ENCODE data around the gene KCNAB2.

Gene KCNAB2

GRCh38 chr1:6092211-6092610, 46.5 kb downstream of the KCNAB2 start:
- H3K79me2 ChIP-seq (ENCODE audit: low read length): no peaks in the 10 kb centered on the region
- no peak overlapping the region for H2AFZ ChIP-seq (ENCODE audit: low read depth, low read length)
- TF ChIP-seq EZH2phosphoT487 (IDR thresholded peaks at IDR 0.05; ENCODE audit: low read depth) (no peak), CTCF (IDR thresholded peaks at IDR 0.05; ENCODE audit: low read depth, low read length) (no peak)
- no peaks in the 10 kb centered on the region for H3K27me3 ChIP-seq (ENCODE audit: low read depth, low read length)
- no peaks in the 10 kb centered on the region for H3K36me3 ChIP-seq (replicated peaks; ENCODE audit: low read depth, low read length)
- no peaks in the 10 kb centered on the region for H3K9me3 ChIP-seq (ENCODE audit: insufficient read depth, low read length)
- H4K20me1 ChIP-seq (ENCODE audit: insufficient read depth, low read length): no peaks in the 10 kb centered on the region
- no peak overlapping the region for H3K27ac ChIP-seq (ENCODE audit: low read length)
- H3K4me1 ChIP-seq (ENCODE audit: low read length): no peaks in the 10 kb centered on the region
- H3K4me2 ChIP-seq (ENCODE audit: low read length): no peak overlapping the region
- H3K4me3 ChIP-seq (ENCODE audit: low read length): no peak overlapping the region
- no peak overlapping the region for H3K9ac ChIP-seq (ENCODE audit: low read length)

DNA sequence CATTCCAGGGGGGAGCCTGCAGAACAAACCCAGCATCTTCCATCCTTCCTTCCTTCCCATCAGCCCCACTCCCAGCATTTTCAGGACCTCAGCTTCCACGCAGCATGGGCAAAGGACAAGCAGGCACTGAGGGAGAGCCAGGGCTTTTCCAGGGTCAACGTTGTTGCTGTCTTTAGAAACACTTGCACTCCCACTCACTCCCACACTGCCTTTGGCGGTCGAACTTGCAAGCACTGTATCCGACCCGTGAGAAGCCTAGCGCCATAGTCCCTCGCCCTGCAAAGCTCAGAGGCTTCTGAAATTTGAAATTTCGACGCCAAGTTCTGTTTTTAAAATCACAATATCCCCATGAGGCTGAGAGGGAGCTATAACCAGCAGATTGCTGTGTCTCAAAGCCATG, 47.4 kb downstream of the KCNAB2 start:
- Histone ChIP-seq H3K27me3 (ENCODE audit: low read depth, low read length) (no peaks in the 10 kb centered on the region), H3K4me3 (ENCODE audit: low read length) (no peak overlapping the region), H3K9me3 (ENCODE audit: insufficient read depth, low read length) (no peaks in the 10 kb centered on the region), H3K36me3 (replicated peaks; ENCODE audit: low read depth, low read length) (no peaks in the 10 kb centered on the region), H3K9ac (ENCODE audit: low read length) (no peak overlapping the region), H3K27ac (ENCODE audit: low read length) (no peak overlapping the region), H3K4me1 (ENCODE audit: low read length) (no peaks in the 10 kb centered on the region), H3K79me2 (ENCODE audit: low read length) (no peaks in the 10 kb centered on the region), H2AFZ (ENCODE audit: low read depth, low read length) (no peak overlapping the region), H4K20me1 (ENCODE audit: insufficient read depth, low read length) (no peaks in the 10 kb centered on the region), H3K4me2 (ENCODE audit: low read length) (no peak overlapping the region)
- no peak for TF ChIP-seq EZH2phosphoT487 (IDR thresholded peaks at IDR 0.05; ENCODE audit: low read depth)
- no peak for TF ChIP-seq CTCF (IDR thresholded peaks at IDR 0.05; ENCODE audit: low read depth, low read length)

DNA sequence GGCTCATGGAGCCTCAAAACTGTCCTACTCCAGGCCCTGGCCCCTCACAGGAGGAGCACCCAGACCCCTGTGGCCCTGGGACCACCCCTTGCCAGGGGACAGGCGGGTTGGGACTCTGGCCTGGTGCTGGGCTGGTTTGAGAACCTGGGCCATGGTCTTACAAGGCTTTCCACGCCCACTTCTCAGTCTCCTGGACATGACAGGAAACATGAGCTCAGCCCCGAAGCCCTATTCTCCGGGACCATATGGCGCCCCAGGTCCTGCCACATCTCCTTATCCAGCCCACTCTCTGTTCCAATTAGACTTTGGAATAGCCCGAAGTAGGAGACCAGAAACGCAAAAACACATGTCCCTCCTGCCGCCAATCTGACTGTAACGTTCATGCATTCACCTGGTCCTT, 47.9 kb downstream of the KCNAB2 start:
- no peak for TF ChIP-seq EZH2phosphoT487 (IDR thresholded peaks at IDR 0.05; ENCODE audit: low read depth)
- no peak for TF ChIP-seq CTCF (IDR thresholded peaks at IDR 0.05; ENCODE audit: low read depth, low read length)
- no peaks in the 10 kb centered on the region for H3K79me2 ChIP-seq (ENCODE audit: low read length)
- H3K4me3 ChIP-seq (ENCODE audit: low read length): no peak overlapping the region
- no peaks in the 10 kb centered on the region for H3K27me3 ChIP-seq (ENCODE audit: low read depth, low read length)
- no peaks in the 10 kb centered on the region for H3K36me3 ChIP-seq (replicated peaks; ENCODE audit: low read depth, low read length)
- H3K4me2 ChIP-seq (ENCODE audit: low read length): no peak overlapping the region
- H3K9me3 ChIP-seq (ENCODE audit: insufficient read depth, low read length): no peaks in the 10 kb centered on the region
- H4K20me1 ChIP-seq (ENCODE audit: insufficient read depth, low read length): no peaks in the 10 kb centered on the region
- no peak overlapping the region for H3K9ac ChIP-seq (ENCODE audit: low read length)
- H3K27ac ChIP-seq (ENCODE audit: low read length): no peak overlapping the region
- H3K4me1 ChIP-seq (ENCODE audit: low read length): no peaks in the 10 kb centered on the region
- H2AFZ ChIP-seq (ENCODE audit: low read depth, low read length): no peak overlapping the region

DNA sequence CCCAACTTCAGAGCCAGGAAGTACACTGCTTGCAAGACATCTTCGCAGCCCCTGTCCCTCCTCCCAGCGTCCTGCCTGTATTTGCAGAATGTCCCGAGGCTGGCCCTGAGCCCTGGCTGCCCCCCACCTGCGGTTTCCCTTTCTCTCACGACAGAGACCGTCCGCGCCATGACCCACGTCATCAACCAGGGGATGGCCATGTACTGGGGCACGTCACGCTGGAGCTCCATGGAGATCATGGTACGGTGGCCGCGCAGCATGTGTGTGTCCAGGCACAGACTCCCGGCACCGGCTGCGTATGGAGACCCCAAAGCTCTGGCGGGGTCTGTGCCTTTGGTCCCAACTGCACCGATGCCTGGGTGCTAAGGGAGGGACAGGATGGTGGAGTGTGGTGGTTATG, 48.6 kb downstream of the KCNAB2 start:
- Histone ChIP-seq H3K9me3 (ENCODE audit: insufficient read depth, low read length) (no peaks in the 10 kb centered on the region), H2AFZ (ENCODE audit: low read depth, low read length) (no peak overlapping the region), H4K20me1 (ENCODE audit: insufficient read depth, low read length) (no peaks in the 10 kb centered on the region), H3K36me3 (replicated peaks; ENCODE audit: low read depth, low read length) (no peaks in the 10 kb centered on the region), H3K9ac (ENCODE audit: low read length) (no peak overlapping the region), H3K79me2 (ENCODE audit: low read length) (no peaks in the 10 kb centered on the region), H3K27ac (ENCODE audit: low read length) (no peak overlapping the region), H3K4me2 (ENCODE audit: low read length) (no peak overlapping the region), H3K4me3 (ENCODE audit: low read length) (no peak overlapping the region), H3K27me3 (ENCODE audit: low read depth, low read length) (no peaks in the 10 kb centered on the region), H3K4me1 (ENCODE audit: low read length) (no peaks in the 10 kb centered on the region)
- TF ChIP-seq EZH2phosphoT487 (IDR thresholded peaks at IDR 0.05; ENCODE audit: low read depth) (no peak), CTCF (IDR thresholded peaks at IDR 0.05; ENCODE audit: low read depth, low read length) (no peak)

Data from OCI-LY3 (cell line).